ENCODE data around the gene GRK1. TPM values are rescaled to one million over a fixed set of nuclear protein-coding genes. Genes with fewer than 3 reads are reported as not detected.

Gene GRK1
- total and polyA plus RNA-seq, 2 of the 4 experiments (the other 2 are of a cell fraction), result not detected

GRCh38 chr13:113722921-113723320 lies 55.9 kb downstream of the GRK1 start:
- H2AK5ac ChIP-seq (ENCODE audit: low read depth, low read length), result no peak overlapping the region
- H3K4me3 ChIP-seq (ENCODE audit: insufficient read depth, low read depth, low read length), result no peak overlapping the region
- no peak for TF ChIP-seq POLR2A (IDR thresholded peaks at IDR 0.05; ENCODE audit: low read depth, low read length)
- no peak for TF ChIP-seq NFE2L2 (IDR thresholded peaks at IDR 0.05; ENCODE audit: low read depth, low read length)
- no peak for TF ChIP-seq BHLHE40 (IDR thresholded peaks at IDR 0.05; ENCODE audit: low read depth, low read length)
- no peak for TF ChIP-seq MXI1 (IDR thresholded peaks at IDR 0.05; ENCODE audit: borderline replicate concordance, low read depth, low read length)
- no peak for TF ChIP-seq FOS (IDR thresholded peaks at IDR 0.05; ENCODE audit: low read depth, low read length)
- TF ChIP-seq RFX5 (IDR thresholded peaks at IDR 0.05; ENCODE audit: low read depth, low read length), result no peak
- WGBS, 2 experiments (ENCODE audit: extremely low coverage in 2 of 2, insufficient read length in 1 of 2), result 52% methylated on average over 7 of the region's 11 CpGs; no CpG with 5 or more reads in 1 of the 2 experiments
- no peaks in the 10 kb centered on the region for H4K20me1 ChIP-seq (ENCODE audit: insufficient read depth, low read length)
- no peak overlapping the region for H3K14ac ChIP-seq (replicated peaks; ENCODE audit: low read depth, low read length)
- DNase-seq (no peak), ATAC-seq (ENCODE audit: low read depth) (no peak)
- no peak overlapping the region for H4K5ac ChIP-seq (ENCODE audit: low read depth, low read length)
- no peak overlapping the region for H2AK9ac ChIP-seq (replicated peaks; ENCODE audit: low read depth, low read length, poor library complexity)
- H2AFZ ChIP-seq (replicated peaks; ENCODE audit: low read length, poor library complexity), result no peak overlapping the region
- no peak overlapping the region for H2BK20ac ChIP-seq (ENCODE audit: low read depth, low read length)
- no peaks in the 10 kb centered on the region; the same call in 1 of the 2 replicates for H3K4me1 ChIP-seq (ENCODE audit: control insufficient read depth, insufficient read depth, low read length)
- H2BK5ac ChIP-seq (ENCODE audit: low read depth, low read length, poor library complexity, severe bottlenecking), result no peak overlapping the region
- no peak overlapping the region for H3K56ac ChIP-seq (ENCODE audit: extremely low read depth, insufficient read depth, low read length)
- CTCF ChIA-PET, result no interaction called here
- H3K9ac ChIP-seq (ENCODE audit: low read depth, low read length), result no peak overlapping the region
- no peak overlapping the region for H3K23ac ChIP-seq (ENCODE audit: low read depth, low read length)
- no peak overlapping the region for H4K91ac ChIP-seq (ENCODE audit: insufficient read depth, low read depth, low read length)
- H3K27me3 ChIP-seq (ENCODE audit: control insufficient read depth, insufficient read depth, low read length), result peaks cover 3% of the 10 kb centered on the region; the same call in 1 of the 2 replicates
- peaks cover 2% of the 10 kb centered on the region; the same call in 1 of the 2 replicates for H3K9me3 ChIP-seq (ENCODE audit: control insufficient read depth, insufficient read depth, low read length)
- no peak overlapping the region for H3K4ac ChIP-seq (ENCODE audit: low read depth, low read length)
- intact Hi-C loops (cut with micrococcal nuclease) (no loop called here), dilution Hi-C loops (cut with HindIII; ENCODE audit: low sequenced_read_pairs, unreplicated experiment) (no loop called here), in situ Hi-C loops (cut with MboI; ENCODE audit: low sequenced_read_pairs) (no loop called here)
- POLR2A ChIA-PET (ENCODE audit: unreplicated experiment), result no interaction called here
- no peaks in the 10 kb centered on the region for H3K36me3 ChIP-seq (ENCODE audit: control insufficient read depth, insufficient read depth, low read length)
- H2BK120ac ChIP-seq (ENCODE audit: low read depth, low read length), result no peak overlapping the region
- no TSS peak for BruUV-seq (replicated peaks)
- H3K27ac ChIP-seq (ENCODE audit: insufficient read depth, low read length), result no peak overlapping the region
- no peak overlapping the region for H3K4me2 ChIP-seq (ENCODE audit: low read depth, low read length)
- no peak overlapping the region for H4K8ac ChIP-seq (ENCODE audit: low read depth in 2 of 2, low read length in 2 of 2)
- no peaks in the 10 kb centered on the region for H3K9me1 ChIP-seq (ENCODE audit: insufficient read depth, low read length)
- H2BK15ac ChIP-seq (ENCODE audit: low read depth, low read length), result no peak overlapping the region
- no peaks in the 10 kb centered on the region for H3K79me1 ChIP-seq (ENCODE audit: low read depth in 1 of 2, low read length in 2 of 2)
- no peak overlapping the region for H3K18ac ChIP-seq (ENCODE audit: low read depth, low read length)

Measured in IMR-90 (cell line).